H7 (cell line): ENCODE measurements around the gene NIP7. TPM values are rescaled to one million over a fixed set of nuclear protein-coding genes. Genes with fewer than 3 reads are reported as not detected.

ENCODE experiments used
- DNase-seq: peaks from one replicate; pipeline ENCODE4 v3.0.0; 2012
- H3K27me3 ChIP-seq: 2 replicates; pipeline ENCODE4 v1.6.0; 2011; ENCODE audit warnings: mild to moderate bottlenecking, low read length; ENCODE audit not compliant: control insufficient read depth, insufficient read depth
- H3K36me3 ChIP-seq: replicated peaks from 2 replicates; pipeline ENCODE4 v1.5.1; 2011; ENCODE audit warnings: low read length; ENCODE audit not compliant: control insufficient read depth, insufficient read depth
- H3K4me3 ChIP-seq: 2 replicates; pipeline ENCODE4 v1.5.1; 2011; ENCODE audit warnings: low read depth, mild to moderate bottlenecking, control low read depth, low read length, moderate library complexity; ENCODE audit not compliant: insufficient read depth
- total RNA-seq: library from RNA; depleted of rRNA; stranded (reverse); fragments of >200 nt; shearing (Covaris generic); gene quantifications from 2 replicates; pipeline ENCODE4 v1.2.3, GENCODE V29; 2014

NIP7 gene
- total RNA-seq, 1 experiment from 2014 or later = 31.0 TPM

GRCh38 chr16:69324013-69324531, 15.5 kb upstream of the NIP7 start:
- no peak for DNase-seq
- H3K27me3 ChIP-seq = no peaks in the 10 kb centered on the region
- H3K4me3 ChIP-seq = no peak overlapping the region
- H3K36me3 ChIP-seq = peaks cover 52% of the 10 kb centered on the region

DNA sequence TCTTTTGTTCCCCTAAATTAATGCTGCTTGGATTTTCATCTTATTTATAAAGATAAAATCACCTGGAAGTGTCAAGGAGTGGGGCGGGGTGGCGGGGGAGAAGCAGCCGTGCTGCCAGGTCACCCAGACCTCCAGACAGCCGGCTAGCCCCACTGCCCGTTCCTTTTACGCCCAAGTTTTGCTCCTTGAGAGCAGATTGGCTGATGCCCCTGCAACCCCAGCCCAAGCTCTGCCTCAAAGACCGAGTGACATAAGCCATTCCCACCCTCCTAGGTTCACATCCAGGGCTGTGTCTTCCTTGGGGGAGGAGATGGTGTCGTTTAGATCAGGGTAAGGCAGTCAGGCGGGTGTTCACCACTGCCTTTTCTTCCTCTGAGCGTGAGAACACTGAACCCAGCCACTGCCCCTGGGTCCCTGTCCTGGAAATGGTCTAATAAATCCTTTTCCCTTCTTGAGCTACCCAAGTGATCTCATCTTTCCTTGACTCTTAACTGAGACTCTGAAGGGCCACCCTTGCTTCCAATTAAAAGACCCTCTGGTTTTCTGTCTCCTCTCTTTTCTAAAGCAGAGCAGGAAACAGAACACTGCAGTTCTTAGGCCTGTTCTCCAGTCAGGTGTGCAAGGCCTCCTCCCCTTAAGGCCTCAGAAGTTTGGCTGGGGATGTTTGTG, 14.9 kb upstream of the NIP7 start:
- Histone ChIP-seq H3K4me3 (no peak overlapping the region), H3K27me3 (no peaks in the 10 kb centered on the region), H3K36me3 (peaks cover 46% of the 10 kb centered on the region)
- DNase-seq = no peak

DNA sequence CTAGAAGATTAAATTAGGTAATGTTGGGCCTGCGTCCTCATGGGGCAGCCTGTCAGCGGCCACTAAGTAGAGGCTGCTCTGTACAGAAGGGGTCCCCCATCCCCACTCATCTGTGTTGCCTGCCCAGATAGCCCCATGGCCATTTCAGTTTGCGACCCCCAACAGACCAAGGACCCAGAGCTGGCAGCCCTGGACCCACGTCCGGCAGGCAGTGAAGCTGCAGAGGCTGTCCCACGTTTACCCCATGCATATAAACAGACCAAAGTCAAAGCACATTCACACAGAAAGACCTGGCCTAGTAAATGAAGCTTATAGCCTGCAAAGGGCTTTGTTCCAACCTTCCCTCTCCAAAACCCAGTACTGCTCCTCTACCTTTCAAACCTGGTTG, 13.8 kb upstream of the NIP7 start:
- H3K27me3 ChIP-seq = no peaks in the 10 kb centered on the region
- H3K4me3 ChIP-seq = no peak overlapping the region
- no peak for DNase-seq
- peaks cover 37% of the 10 kb centered on the region for H3K36me3 ChIP-seq

DNA sequence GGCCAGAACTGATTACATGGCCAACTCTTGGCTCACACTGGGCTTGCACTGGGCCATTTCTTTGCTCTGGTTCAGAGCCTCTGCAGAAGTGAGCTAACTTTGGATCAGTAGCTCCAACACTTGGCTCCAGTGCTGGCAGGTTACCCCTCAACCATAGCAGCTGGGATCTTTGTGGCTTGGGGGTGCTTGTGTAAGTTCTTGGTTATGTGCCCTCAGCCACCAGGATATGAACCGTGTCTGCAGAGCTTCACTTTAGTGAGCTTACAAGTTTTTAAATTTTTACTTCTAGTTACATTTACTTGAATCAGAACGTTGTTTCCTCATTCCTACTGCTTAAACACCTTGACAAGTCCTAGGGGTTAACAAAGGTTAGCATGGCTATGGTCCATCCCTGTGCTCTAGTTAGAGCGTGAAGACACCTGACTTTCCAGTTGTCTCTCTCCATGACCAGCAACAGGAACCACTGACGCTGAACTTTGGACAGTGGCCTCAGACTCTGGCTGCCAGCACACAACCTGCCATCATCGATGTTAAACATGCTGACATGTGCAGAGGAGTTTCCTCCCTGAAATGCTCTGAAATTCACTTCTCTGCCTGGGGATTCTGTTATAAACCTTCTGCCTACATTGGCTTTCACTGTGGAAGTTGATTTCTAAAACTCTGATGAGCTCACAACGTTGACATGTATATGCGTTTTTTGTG, 13.2 kb upstream of the NIP7 start:
- no peak for DNase-seq
- H3K36me3 ChIP-seq = peaks cover 35% of the 10 kb centered on the region
- no peak overlapping the region for H3K4me3 ChIP-seq
- H3K27me3 ChIP-seq = no peaks in the 10 kb centered on the region

DNA sequence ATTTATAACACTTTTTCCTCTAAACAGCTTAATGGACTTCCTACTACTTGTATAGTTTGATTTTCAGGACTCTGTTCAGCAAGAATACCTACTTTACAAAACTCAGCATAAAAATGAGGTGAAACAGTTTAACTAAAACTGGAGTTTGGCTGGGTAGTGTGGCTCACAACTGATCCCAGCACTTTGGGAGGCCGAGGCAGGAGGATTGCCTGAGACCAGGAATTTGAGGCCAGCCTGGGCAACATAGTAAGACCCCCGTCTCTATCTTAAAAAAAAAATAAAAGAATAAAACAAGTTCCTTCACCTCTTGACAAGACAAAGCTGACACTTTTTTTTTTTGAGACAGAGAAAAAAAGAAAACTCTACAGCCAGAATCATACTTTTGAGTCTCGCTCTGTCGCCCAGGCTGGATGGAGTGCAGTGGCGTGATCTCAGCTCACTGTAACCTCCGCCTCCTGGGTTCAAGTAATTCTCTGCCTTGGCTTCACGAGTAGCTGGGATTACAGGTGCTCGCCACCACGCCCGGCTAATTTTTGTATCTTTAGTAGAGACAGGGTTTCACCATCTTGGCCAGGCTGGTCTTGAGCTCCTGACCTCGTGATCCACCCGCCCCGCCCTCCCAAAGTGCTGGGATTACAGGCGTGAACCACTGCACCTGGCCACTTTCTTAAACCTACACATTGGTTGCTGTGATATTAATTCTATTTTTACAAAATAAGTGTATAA, 11.8 kb upstream of the NIP7 start:
- Histone ChIP-seq H3K36me3 (peaks cover 31% of the 10 kb centered on the region), H3K27me3 (no peaks in the 10 kb centered on the region), H3K4me3 (no peak overlapping the region)
- DNase-seq = no peak

GRCh38 chr16:69328854-69329316, 10.7 kb upstream of the NIP7 start:
- peak; percentile 65 for DNase-seq
- H3K36me3 ChIP-seq = peaks cover 31% of the 10 kb centered on the region
- peak overlapping the region; percentile 86; the same call in 1 of the 2 replicates for H3K4me3 ChIP-seq

GRCh38 chr16:69329369-69330285, 9.9 kb upstream of the NIP7 start:
- H3K36me3 ChIP-seq = peaks cover 31% of the 10 kb centered on the region

More at GRCh38 chr16:69328854-69329316, 10.7 kb upstream of the NIP7 start:
- H3K27me3 ChIP-seq = no peaks in the 10 kb centered on the region

DNA sequence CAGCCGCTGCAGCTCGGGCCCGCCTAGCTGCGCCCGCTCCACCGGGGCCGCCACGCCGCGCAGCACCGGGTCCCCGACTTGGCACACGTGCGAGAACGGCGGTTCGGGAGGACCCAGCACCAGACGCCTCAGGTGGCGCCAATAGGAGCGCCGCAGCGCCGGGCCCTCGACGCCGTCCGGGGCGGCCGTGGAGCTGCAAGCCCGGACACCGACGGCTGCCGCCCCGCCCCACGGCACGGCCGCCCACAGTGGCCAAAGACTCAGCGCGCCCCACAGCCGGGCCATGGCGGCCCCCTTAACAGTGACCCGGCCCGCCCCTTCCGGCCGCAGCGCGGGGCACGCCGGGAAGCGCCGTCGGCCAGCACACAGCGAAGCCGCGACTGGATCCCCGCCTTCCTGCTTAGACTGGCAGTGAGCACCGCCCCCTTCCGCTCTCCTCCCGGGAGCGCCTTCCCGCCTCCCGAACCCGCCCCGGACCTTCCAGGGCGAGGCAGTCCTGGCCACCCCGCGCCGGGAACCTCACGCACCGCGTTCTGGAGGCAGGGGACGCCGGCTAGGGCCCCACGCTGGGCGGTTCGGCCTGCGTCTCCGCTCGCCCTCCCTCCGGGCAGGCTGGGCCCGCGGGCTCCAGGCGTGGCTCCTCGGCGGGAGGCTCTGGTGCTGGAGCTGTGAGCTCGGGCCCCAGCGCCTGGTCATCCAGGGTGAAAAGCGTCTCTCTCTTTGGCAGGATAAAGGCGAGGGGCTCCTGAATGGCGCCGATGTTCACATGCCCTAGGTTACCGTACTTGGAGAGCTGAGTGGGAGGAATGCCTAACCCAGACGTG, 9.1 kb upstream of the NIP7 start, which contains the start of gene PDF:
Gene PDF (minus strand): TSS at position 303 of the 824 bp plus-strand sequence. CDS start 18 bp downstream, at position 285.
- no peaks in the 10 kb centered on the region for H3K27me3 ChIP-seq
- DNase-seq = peak; percentile 99
- H3K4me3 ChIP-seq = peak within 1 kb of the TSS; percentile 86
- H3K36me3 ChIP-seq = peaks cover 35% of the 10 kb centered on the region

More at GRCh38 chr16:69329369-69330285, 9.9 kb upstream of the NIP7 start:
- H3K4me3 ChIP-seq = peak overlapping the region; percentile 86
- no peaks in the 10 kb centered on the region for H3K27me3 ChIP-seq
- no peak for DNase-seq

GRCh38 chr16:69334696-69335095, 4.9 kb upstream of the NIP7 start:
- Histone ChIP-seq H3K4me3 (no peak overlapping the region), H3K27me3 (no peaks in the 10 kb centered on the region), H3K36me3 (peaks cover 29% of the 10 kb centered on the region)
- DNase-seq = no peak

DNA sequence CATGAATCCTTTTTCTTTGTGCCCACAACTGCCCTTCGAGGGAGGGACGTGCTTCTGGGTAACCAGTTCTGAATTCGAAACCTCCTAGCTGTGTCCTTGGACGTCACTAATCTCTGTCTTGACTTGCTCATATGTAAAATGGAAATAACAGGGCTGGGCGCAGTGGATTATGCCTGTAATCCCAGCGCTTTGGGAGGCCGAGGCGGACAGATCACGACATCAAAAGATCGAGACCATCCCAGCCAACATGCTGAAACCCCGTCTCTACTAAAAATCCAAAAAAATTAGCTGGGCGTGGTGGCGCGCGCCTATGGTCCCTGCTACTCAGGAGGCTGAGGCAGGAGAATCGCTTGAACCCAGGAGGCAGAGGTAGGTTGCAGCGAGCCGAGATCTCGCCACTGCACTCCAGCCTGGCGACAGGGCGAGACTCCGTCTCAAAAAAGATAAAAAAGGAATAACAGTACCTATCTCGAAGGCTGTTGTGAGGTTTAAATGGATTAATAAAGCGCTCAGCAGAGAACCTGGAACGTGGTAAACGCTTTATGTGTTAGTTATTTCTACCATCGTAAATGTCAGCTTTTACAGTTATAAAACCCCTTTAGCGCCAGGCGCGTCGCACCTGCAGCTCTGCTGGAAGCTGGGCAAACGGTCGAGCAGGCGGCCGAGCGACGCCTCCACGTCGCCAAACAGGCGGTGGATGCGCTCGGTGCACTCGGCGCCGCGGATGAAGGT, 849 bp upstream of the NIP7 start:
- DNase-seq = no peak
- Histone ChIP-seq H3K36me3 (peaks cover 33% of the 10 kb centered on the region), H3K27me3 (no peaks in the 10 kb centered on the region), H3K4me3 (peak overlapping the region; percentile 100)

DNA sequence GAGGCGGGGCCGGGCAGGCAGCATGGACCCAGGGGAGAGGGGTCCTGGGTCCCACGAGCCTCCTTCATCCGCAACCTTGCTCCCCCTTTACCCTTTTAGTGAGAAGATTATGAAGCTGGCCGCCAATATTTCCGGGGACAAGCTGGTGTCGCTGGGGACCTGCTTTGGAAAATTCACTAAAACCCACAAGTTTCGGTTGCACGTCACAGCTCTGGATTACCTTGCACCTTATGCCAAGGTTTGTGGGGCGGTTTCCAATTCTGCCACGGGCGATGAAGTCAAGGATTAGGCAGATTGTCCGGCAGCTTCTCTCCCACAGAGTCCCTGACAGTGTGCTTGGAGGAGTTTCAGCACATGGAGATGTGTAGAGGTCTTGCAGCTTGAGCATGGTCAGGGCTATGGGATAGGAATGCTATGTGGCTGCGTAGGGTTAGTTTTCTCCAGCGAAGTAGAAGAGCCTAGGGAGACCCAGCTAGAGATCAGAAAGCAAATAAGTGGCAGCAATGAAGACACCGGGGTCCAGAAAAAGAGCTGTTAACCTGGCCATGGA, 598 bp downstream of the NIP7 start:
- peaks cover 22% of the 10 kb centered on the region for H3K36me3 ChIP-seq
- peak; percentile 45 for DNase-seq
- peak overlapping the region; percentile 100 for H3K4me3 ChIP-seq
- H3K27me3 ChIP-seq = no peaks in the 10 kb centered on the region

GRCh38 chr16:69344171-69344570, 4.6 kb downstream of the NIP7 start:
- Histone ChIP-seq H3K36me3 (peaks cover 12% of the 10 kb centered on the region), H3K27me3 (no peaks in the 10 kb centered on the region), H3K4me3 (no peak overlapping the region)
- DNase-seq = no peak
